Keratinocyte (primary cell): ENCODE results near the gene FITM2. TPM values are rescaled to one million over a fixed set of nuclear protein-coding genes. Genes with fewer than 3 reads are reported as not detected.

Source experiments
- DNase-seq: peaks from one replicate; pipeline ENCODE4 v3.0.0-alpha.2; 2011; ENCODE audit warnings: low read depth, missing footprints, low spot score
- FAIRE-seq: peaks from 2 replicates; lab custom pipeline; 2011; peaks lifted over from hg19 to GRCh38; lab: Jason Lieb, UNC
- H2AFZ ChIP-seq: 2 replicates; pipeline ENCODE4 v1.6.0; 2012; ENCODE audit warnings: low read length, control low read depth, inconsistent platforms; ENCODE audit not compliant: control insufficient read depth
- H3K27ac ChIP-seq: 2 replicates; pipeline ENCODE4 v1.5.1; 2011; ENCODE audit warnings: low read length; ENCODE audit not compliant: control insufficient read depth, insufficient read depth
- H3K27me3 ChIP-seq: 3 replicates; pipeline ENCODE4 v1.6.0; 2011; ENCODE audit warnings: low read length; ENCODE audit not compliant: control insufficient read depth, insufficient read depth; ENCODE audit errors: extremely low read depth
- H3K36me3 ChIP-seq, 2 experiments: 2 replicates in 1 of 2; 3 replicates in 1 of 2; pipeline ENCODE4 v1.5.1; 2011; ENCODE audit warnings: low read length in 2 of 2, mild to moderate bottlenecking in 1 of 2; ENCODE audit not compliant: control insufficient read depth in 2 of 2, insufficient read depth in 2 of 2; ENCODE audit errors: extremely low read depth in 1 of 2
- H3K4me1 ChIP-seq: 3 replicates; pipeline ENCODE4 v1.5.1; 2011; ENCODE audit warnings: low read length; ENCODE audit not compliant: control insufficient read depth, insufficient read depth; ENCODE audit errors: extremely low read depth
- H3K4me2 ChIP-seq: 3 replicates; pipeline ENCODE4 v1.6.0; 2011; ENCODE audit warnings: low read depth, low read length; ENCODE audit not compliant: control insufficient read depth, insufficient read depth; ENCODE audit errors: extremely low read depth
- H3K4me3 ChIP-seq, 3 experiments: fragments of 200-600 bp in 1 of 3; sonication (generic) in 1 of 3; 2 replicates in 2 of 3; 3 replicates in 1 of 3; pipeline ENCODE4 v1.5.1; 2011 to 2016; ENCODE audit warnings: low read length in 3 of 3, mild to moderate bottlenecking in 3 of 3, control low read depth in 2 of 3, inconsistent platforms in 1 of 3, low read depth in 1 of 3, mixed read lengths in 1 of 3, mixed run types in 1 of 3, moderate library complexity in 1 of 3; ENCODE audit not compliant: control insufficient read depth in 2 of 3, insufficient read depth in 2 of 3; ENCODE audit errors: extremely low read depth in 1 of 3
- H3K79me2 ChIP-seq: 2 replicates; pipeline ENCODE4 v1.6.0; 2012; ENCODE audit warnings: low read length; ENCODE audit not compliant: control insufficient read depth, insufficient read depth
- H3K9ac ChIP-seq: 3 replicates; pipeline ENCODE4 v1.6.0; 2011; ENCODE audit warnings: low read length; ENCODE audit not compliant: control insufficient read depth, insufficient read depth; ENCODE audit errors: extremely low read depth
- H3K9me1 ChIP-seq: 3 replicates; pipeline ENCODE4 v1.6.0; 2011; ENCODE audit warnings: low read length; ENCODE audit not compliant: control insufficient read depth, insufficient read depth; ENCODE audit errors: extremely low read depth
- H3K9me3 ChIP-seq: 2 replicates; pipeline ENCODE4 v1.5.1; 2012; ENCODE audit warnings: low read depth, low read length; ENCODE audit not compliant: control insufficient read depth
- H4K20me1 ChIP-seq: 3 replicates; pipeline ENCODE4 v1.6.0; 2011; ENCODE audit warnings: low read length; ENCODE audit not compliant: control insufficient read depth, insufficient read depth; ENCODE audit errors: extremely low read depth
- EZH2 ChIP-seq: IDR thresholded peaks from one replicate; pipeline ENCODE4 v1.6.1; 2012; ENCODE audit warnings: inconsistent platforms, mild to moderate bottlenecking, low read length, moderate library complexity
- dilution Hi-C: fragments of 300-500 bp; cut with MboI; formaldehyde crosslinking; loops from one replicate; pipeline ENCODE4 v1.7.0; 2020; ENCODE audit warnings: low sequenced_read_pairs; ENCODE audit not compliant: extremely low pct_ligation_motif_present
- polyA plus RNA-seq, 5 experiments: library from polyadenylated mRNA; depleted of rRNA in 3 of 5; stranded (reverse) in 3 of 5; stranded (forward) in 1 of 5; unstranded in 1 of 5; fragments of >200 nt; gene quantifications; 1 replicate in 1 of 5; 2 replicates in 3 of 5; 3 replicates in 1 of 5; pipeline versions ENCODE4 v1.2.1 to v1.2.3, GENCODE V29; 2011 to 2012; ENCODE audit warnings: missing spikeins in 2 of 5, low read depth in 1 of 5, low replicate concordance in 1 of 5
- TF ChIP-seq, protein P1 (sequence below), 3 experiments: IDR thresholded peaks in 1 of 3; conservative IDR thresholded peaks in 1 of 3; optimal IDR thresholded peaks in 1 of 3; 2 replicates in 2 of 3; 3 replicates in 1 of 3; pipeline versions ENCODE3 to v1.5.1; 2011; ENCODE audit warnings: low read length in 3 of 3, mild to moderate bottlenecking in 3 of 3, moderate library complexity in 2 of 3, control low read depth in 1 of 3, inconsistent platforms in 1 of 3; ENCODE audit not compliant: insufficient read depth in 2 of 3; ENCODE audit errors: extremely low read depth in 1 of 3

FITM2 gene
- polyA plus RNA-seq, 1 donor (not counting 4 experiments of a cell fraction or from before 2014, with no cell fraction given), result 2.9 TPM

DNA sequence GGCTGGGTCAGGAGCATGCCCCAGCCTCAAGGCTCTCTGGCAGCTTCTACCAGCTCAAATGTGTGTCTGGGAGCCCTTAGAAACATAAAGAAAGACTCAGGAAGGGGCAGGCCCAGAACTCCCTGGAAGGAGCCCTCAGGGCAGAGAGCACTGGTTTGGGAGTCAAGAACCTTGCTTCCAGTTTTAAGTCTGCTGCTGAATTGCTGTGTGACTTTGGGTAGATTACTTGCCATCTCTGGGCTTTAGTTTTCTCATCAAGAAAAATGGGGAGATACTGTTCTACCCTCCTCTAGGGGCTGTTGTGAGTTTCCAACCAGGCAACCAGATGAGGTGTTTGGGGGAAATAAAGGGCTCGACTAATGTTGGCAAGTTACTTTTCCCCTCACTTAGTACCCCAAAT lies 55.1 kb downstream of the FITM2 start:
- TF ChIP-seq, protein P1, sequence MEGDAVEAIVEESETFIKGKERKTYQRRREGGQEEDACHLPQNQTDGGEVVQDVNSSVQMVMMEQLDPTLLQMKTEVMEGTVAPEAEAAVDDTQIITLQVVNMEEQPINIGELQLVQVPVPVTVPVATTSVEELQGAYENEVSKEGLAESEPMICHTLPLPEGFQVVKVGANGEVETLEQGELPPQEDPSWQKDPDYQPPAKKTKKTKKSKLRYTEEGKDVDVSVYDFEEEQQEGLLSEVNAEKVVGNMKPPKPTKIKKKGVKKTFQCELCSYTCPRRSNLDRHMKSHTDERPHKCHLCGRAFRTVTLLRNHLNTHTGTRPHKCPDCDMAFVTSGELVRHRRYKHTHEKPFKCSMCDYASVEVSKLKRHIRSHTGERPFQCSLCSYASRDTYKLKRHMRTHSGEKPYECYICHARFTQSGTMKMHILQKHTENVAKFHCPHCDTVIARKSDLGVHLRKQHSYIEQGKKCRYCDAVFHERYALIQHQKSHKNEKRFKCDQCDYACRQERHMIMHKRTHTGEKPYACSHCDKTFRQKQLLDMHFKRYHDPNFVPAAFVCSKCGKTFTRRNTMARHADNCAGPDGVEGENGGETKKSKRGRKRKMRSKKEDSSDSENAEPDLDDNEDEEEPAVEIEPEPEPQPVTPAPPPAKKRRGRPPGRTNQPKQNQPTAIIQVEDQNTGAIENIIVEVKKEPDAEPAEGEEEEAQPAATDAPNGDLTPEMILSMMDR (optimal IDR thresholded peaks at IDR 0.05 in 1 of 3, IDR thresholded peaks at IDR 0.05 in 1 of 3, conservative IDR thresholded peaks at IDR 0.05 in 1 of 3; ENCODE audit: extremely low read depth in 1 of 3, insufficient read depth in 2 of 3, low read length in 3 of 3), result no peak
- TF ChIP-seq EZH2, result no peak
- Histone ChIP-seq H3K4me2 (no peak overlapping the region), H3K9me3 (no peaks in the 10 kb centered on the region), H4K20me1 (no peaks in the 10 kb centered on the region), H3K36me3 (no peaks in the 10 kb centered on the region), H3K4me1 (no peaks in the 10 kb centered on the region), H3K27ac (no peak overlapping the region), H3K79me2 (no peaks in the 10 kb centered on the region), H2AFZ (no peak overlapping the region), H3K9ac (no peak overlapping the region), H3K4me3 (no peak overlapping the region), H3K27me3 (no peaks in the 10 kb centered on the region), H3K9me1 (no peaks in the 10 kb centered on the region)
- dilution Hi-C loops, result no loop called here
- no peak for DNase-seq
- no peak for FAIRE-seq

GRCh38 chr20:44254073-44254472 lies 56.9 kb downstream of the FITM2 start:
- FAIRE-seq, result no peak

More at GRCh38 chr20:44254073-44254472, 56.9 kb downstream of the FITM2 start:
- H3K9me3 ChIP-seq, result no peaks in the 10 kb centered on the region
- no peaks in the 10 kb centered on the region for H3K9me1 ChIP-seq
- no peak overlapping the region for H2AFZ ChIP-seq
- no peak for DNase-seq
- dilution Hi-C loops, result no loop called here
- H3K9ac ChIP-seq, result no peak overlapping the region
- no peaks in the 10 kb centered on the region for H3K79me2 ChIP-seq
- no peak overlapping the region for H3K27ac ChIP-seq
- no peak overlapping the region for H3K4me2 ChIP-seq
- H3K4me3 ChIP-seq, result no peak overlapping the region
- no peaks in the 10 kb centered on the region for H3K27me3 ChIP-seq
- H4K20me1 ChIP-seq, result no peaks in the 10 kb centered on the region
- no peaks in the 10 kb centered on the region for H3K36me3 ChIP-seq
- TF ChIP-seq, protein P1 (optimal IDR thresholded peaks at IDR 0.05 in 1 of 3, IDR thresholded peaks at IDR 0.05 in 1 of 3, conservative IDR thresholded peaks at IDR 0.05 in 1 of 3; ENCODE audit: extremely low read depth in 1 of 3, insufficient read depth in 2 of 3, low read length in 3 of 3), result no peak
- no peak for TF ChIP-seq EZH2
- no peaks in the 10 kb centered on the region for H3K4me1 ChIP-seq
